KMS-11 (cell line): ENCODE measurements around the gene RBM3.

Experiments
- H2AFZ ChIP-seq: fragments of 200-600 bp; sonication (generic); 2 replicates; pipeline ENCODE4 v1.6.1; 2016; ENCODE audit warnings: antibody characterized with exemption, mixed run types, low read depth
- H3K27ac ChIP-seq: fragments of 200-600 bp; sonication (generic); 2 replicates; pipeline ENCODE4 v1.6.1; 2016; ENCODE audit warnings: mild to moderate bottlenecking, mixed run types
- H3K27me3 ChIP-seq: fragments of 200-600 bp; sonication (generic); 2 replicates; pipeline ENCODE4 v1.6.1; 2017; ENCODE audit warnings: mild to moderate bottlenecking, low read depth, mixed run types, moderate library complexity; ENCODE audit not compliant: insufficient read depth
- H3K36me3 ChIP-seq: fragments of 200-600 bp; sonication (generic); 2 replicates; pipeline ENCODE4 v1.6.1; 2017; ENCODE audit warnings: mild to moderate bottlenecking, mixed run types; ENCODE audit not compliant: insufficient read depth
- H3K4me1 ChIP-seq: fragments of 200-600 bp; sonication (generic); 2 replicates; pipeline ENCODE4 v1.6.1; 2016; ENCODE audit warnings: mild to moderate bottlenecking, low read depth, mixed run types; ENCODE audit not compliant: poor library complexity, severe bottlenecking
- H3K4me2 ChIP-seq: fragments of 200-600 bp; sonication (generic); 2 replicates; pipeline ENCODE4 v1.7.0; 2016; ENCODE audit warnings: mild to moderate bottlenecking, mixed run types
- H3K4me3 ChIP-seq: fragments of 200-600 bp; sonication (generic); IDR thresholded peaks from 2 replicates; pipeline ENCODE4 v1.6.1; 2017; ENCODE audit warnings: low read depth, low read length, mixed read lengths; ENCODE audit not compliant: insufficient read depth
- H3K79me2 ChIP-seq: fragments of 200-600 bp; sonication (generic); 2 replicates; pipeline ENCODE4 v1.6.1; 2016; ENCODE audit warnings: low read depth, mixed run types; ENCODE audit not compliant: insufficient read depth
- H3K9ac ChIP-seq: fragments of 200-600 bp; sonication (generic); 2 replicates; pipeline ENCODE4 v1.6.1; 2016; ENCODE audit warnings: mild to moderate bottlenecking, mixed run types
- H4K20me1 ChIP-seq: fragments of 200-600 bp; sonication (generic); 2 replicates; pipeline ENCODE4 v1.6.1; 2016; ENCODE audit warnings: mild to moderate bottlenecking, mixed run types; ENCODE audit not compliant: insufficient read depth
- TF ChIP-seq, protein P1 (sequence below): fragments of 200-600 bp; sonication (generic); conservative IDR thresholded peaks from 2 replicates; pipeline ENCODE4 v1.6.1; 2017; ENCODE audit warnings: low read depth, mild to moderate bottlenecking, antibody characterized with exemption, low read length, moderate library complexity, mixed read lengths

RBM3 gene

DNA sequence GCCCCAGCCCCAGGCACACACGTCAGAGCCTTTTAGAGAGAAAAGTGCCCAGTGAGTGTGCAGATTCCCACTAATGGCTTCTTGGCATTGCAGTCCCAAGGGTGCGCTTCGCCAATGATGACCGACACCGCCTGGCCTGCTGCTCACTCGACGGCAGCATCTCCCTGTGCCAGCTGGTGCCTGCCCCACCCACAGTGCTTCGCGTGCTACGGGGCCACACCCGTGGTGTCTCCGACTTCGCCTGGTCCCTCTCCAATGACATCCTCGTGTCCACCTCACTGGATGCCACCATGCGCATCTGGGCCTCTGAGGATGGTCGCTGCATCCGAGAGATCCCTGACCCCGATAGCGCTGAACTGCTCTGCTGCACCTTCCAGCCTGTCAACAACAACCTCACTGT lies 25.9 kb downstream of the RBM3 start:
- Histone ChIP-seq H3K27me3 (no peaks in the 10 kb centered on the region), H3K27ac (no peak overlapping the region), H3K4me1 (no peaks in the 10 kb centered on the region), H3K4me2 (no peak overlapping the region), H4K20me1 (no peaks in the 10 kb centered on the region), H3K4me3 (no peak overlapping the region), H3K79me2 (no peaks in the 10 kb centered on the region), H3K9ac (no peak overlapping the region), H2AFZ (no peak overlapping the region), H3K36me3 (no peaks in the 10 kb centered on the region)
- TF ChIP-seq, protein P1, sequence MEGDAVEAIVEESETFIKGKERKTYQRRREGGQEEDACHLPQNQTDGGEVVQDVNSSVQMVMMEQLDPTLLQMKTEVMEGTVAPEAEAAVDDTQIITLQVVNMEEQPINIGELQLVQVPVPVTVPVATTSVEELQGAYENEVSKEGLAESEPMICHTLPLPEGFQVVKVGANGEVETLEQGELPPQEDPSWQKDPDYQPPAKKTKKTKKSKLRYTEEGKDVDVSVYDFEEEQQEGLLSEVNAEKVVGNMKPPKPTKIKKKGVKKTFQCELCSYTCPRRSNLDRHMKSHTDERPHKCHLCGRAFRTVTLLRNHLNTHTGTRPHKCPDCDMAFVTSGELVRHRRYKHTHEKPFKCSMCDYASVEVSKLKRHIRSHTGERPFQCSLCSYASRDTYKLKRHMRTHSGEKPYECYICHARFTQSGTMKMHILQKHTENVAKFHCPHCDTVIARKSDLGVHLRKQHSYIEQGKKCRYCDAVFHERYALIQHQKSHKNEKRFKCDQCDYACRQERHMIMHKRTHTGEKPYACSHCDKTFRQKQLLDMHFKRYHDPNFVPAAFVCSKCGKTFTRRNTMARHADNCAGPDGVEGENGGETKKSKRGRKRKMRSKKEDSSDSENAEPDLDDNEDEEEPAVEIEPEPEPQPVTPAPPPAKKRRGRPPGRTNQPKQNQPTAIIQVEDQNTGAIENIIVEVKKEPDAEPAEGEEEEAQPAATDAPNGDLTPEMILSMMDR, result no peak

DNA sequence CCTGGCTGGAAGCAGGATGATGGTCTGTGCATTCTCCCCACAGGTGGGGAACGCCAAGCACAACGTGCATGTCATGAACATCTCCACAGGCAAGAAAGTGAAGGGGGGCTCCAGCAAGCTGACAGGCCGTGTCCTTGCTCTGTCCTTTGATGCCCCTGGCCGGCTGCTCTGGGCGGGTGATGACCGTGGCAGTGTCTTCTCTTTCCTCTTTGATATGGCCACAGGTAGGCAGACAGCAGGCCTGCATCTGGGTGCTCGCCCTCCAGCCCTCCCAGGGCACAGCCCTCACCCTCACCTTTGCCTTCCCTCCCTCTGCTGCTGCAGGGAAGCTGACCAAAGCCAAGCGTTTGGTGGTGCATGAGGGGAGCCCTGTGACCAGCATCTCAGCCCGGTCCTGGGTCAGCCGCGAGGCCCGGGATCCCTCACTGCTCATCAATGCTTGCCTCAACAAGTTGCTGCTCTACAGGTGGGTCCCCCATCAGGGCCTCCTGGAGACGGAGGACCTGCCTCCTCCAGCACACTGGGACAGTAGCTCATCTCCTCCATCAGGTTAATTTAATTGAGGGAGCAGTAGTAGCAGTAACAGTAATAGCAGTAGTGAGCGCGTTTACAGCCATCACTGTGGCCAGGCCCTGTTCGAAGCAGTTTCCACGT lies 27.6 kb downstream of the RBM3 start:
- no peak overlapping the region for H2AFZ ChIP-seq
- H3K36me3 ChIP-seq, result no peaks in the 10 kb centered on the region
- no peak overlapping the region for H3K9ac ChIP-seq
- H3K4me1 ChIP-seq, result no peaks in the 10 kb centered on the region
- no peak overlapping the region for H3K4me2 ChIP-seq
- TF ChIP-seq, protein P1, result no peak
- H3K79me2 ChIP-seq, result no peaks in the 10 kb centered on the region
- no peaks in the 10 kb centered on the region for H3K27me3 ChIP-seq
- H3K27ac ChIP-seq, result no peak overlapping the region
- no peak overlapping the region for H3K4me3 ChIP-seq
- no peaks in the 10 kb centered on the region for H4K20me1 ChIP-seq

DNA sequence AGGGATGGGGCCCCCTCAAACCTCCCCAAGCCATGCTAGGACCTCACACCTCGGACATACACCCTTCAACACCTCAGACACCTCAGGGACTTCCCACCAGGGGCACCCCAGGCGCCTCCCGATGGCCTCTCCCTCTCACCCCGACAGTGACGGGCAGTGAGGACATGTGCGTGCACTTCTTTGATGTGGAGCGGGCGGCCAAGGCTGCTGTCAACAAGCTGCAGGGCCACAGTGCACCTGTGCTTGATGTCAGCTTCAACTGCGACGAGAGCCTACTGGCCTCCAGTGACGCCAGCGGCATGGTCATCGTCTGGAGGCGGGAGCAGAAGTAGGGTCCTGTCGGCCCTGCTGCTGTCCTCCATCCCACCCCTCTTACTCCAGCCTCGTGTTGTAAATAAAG lies 30.4 kb downstream of the RBM3 start:
- TF ChIP-seq, protein P1, result no peak
- Histone ChIP-seq H3K36me3 (no peaks in the 10 kb centered on the region), H2AFZ (no peak overlapping the region), H3K4me2 (no peak overlapping the region), H3K4me3 (no peak overlapping the region), H3K79me2 (no peaks in the 10 kb centered on the region), H4K20me1 (no peaks in the 10 kb centered on the region), H3K4me1 (no peaks in the 10 kb centered on the region), H3K27ac (no peak overlapping the region), H3K27me3 (no peaks in the 10 kb centered on the region), H3K9ac (no peak overlapping the region)

DNA sequence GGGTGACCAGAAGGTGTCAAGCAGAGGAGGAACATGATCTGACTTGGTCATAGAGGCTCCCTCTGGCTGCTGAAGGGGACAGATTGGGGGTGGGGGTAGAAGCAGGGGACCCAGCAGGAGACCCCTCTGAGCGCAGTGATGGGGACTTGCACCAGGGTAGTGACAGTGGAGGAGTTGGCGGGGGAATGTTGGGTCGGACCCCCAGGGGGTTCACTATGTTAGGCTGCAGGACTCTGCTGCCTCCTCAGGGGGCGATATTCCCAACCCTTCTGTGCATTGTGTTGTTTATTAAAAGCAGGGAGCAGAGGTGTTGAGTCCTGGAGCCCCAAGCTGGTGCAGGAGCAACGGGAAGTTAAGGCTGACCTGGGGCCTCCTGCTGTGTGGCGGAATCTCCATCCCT lies 31.8 kb downstream of the RBM3 start:
- TF ChIP-seq, protein P1, result no peak

More for the DNA sequence above, 31.8 kb downstream of the RBM3 start:
- H3K79me2 ChIP-seq, result no peaks in the 10 kb centered on the region
- H3K4me1 ChIP-seq, result no peaks in the 10 kb centered on the region
- H3K4me3 ChIP-seq, result no peak overlapping the region
- H3K9ac ChIP-seq, result no peak overlapping the region
- no peaks in the 10 kb centered on the region for H3K36me3 ChIP-seq
- H2AFZ ChIP-seq, result no peak overlapping the region
- H3K27ac ChIP-seq, result no peak overlapping the region
- no peaks in the 10 kb centered on the region for H3K27me3 ChIP-seq
- no peaks in the 10 kb centered on the region for H4K20me1 ChIP-seq
- H3K4me2 ChIP-seq, result no peak overlapping the region
